H9 (cell line): ENCODE data around the gene ALPG. TPM values are rescaled to one million over a fixed set of nuclear protein-coding genes. Genes with fewer than 3 reads are reported as not detected.
"Not testable (repeated sequence)": the region's sequence is repeated elsewhere in the genome, so short reads cannot be mapped to it uniquely, and the experiment has no call there.

ENCODE experiments used
- DNase-seq: peaks from one replicate; pipeline ENCODE4 v3.0.0-alpha.2; 2017
- H2AFZ ChIP-seq: one replicate; pipeline ENCODE4 v1.6.1; 2013; ENCODE audit warnings: mild to moderate bottlenecking, low read length, control low read depth, moderate library complexity
- H2AK5ac ChIP-seq: 2 replicates; pipeline ENCODE4 v1.6.1; 2013; ENCODE audit warnings: low read length, control low read depth, mixed read lengths; ENCODE audit not compliant: insufficient read length
- H2BK120ac ChIP-seq: one replicate; pipeline ENCODE4 v1.6.1; 2013; ENCODE audit warnings: low read depth, mild to moderate bottlenecking, low read length, control low read depth, inconsistent platforms; ENCODE audit not compliant: poor library complexity, severe bottlenecking
- H2BK12ac ChIP-seq: 2 replicates; pipeline ENCODE4 v1.6.1; 2013; ENCODE audit warnings: low read length, control low read depth, mixed read lengths, low read depth; ENCODE audit not compliant: insufficient read length
- H2BK15ac ChIP-seq: 2 replicates; pipeline ENCODE4 v1.6.1; 2013; ENCODE audit warnings: low read depth, low read length, control low read depth
- H2BK20ac ChIP-seq: one replicate; pipeline ENCODE4 v1.6.1; 2013; ENCODE audit warnings: low read depth, mild to moderate bottlenecking, low read length, control low read depth, inconsistent platforms; ENCODE audit not compliant: poor library complexity, severe bottlenecking
- H2BK5ac ChIP-seq: 2 replicates; pipeline ENCODE4 v1.6.1; 2013; ENCODE audit warnings: low read length, control low read depth, mixed read lengths; ENCODE audit not compliant: insufficient read length
- H3K14ac ChIP-seq: 2 replicates; pipeline ENCODE4 v1.6.1; 2013; ENCODE audit warnings: low read length, control low read depth; ENCODE audit not compliant: insufficient read depth
- H3K18ac ChIP-seq: 2 replicates; pipeline ENCODE4 v1.6.1; 2013; ENCODE audit warnings: low read depth, mild to moderate bottlenecking, mixed read lengths, low read length, control low read depth; ENCODE audit not compliant: insufficient read length
- H3K23ac ChIP-seq: 2 replicates; pipeline ENCODE4 v1.6.1; 2013; ENCODE audit warnings: low read length, control low read depth, mixed read lengths, low read depth; ENCODE audit not compliant: insufficient read length
- H3K23me2 ChIP-seq: 2 replicates; pipeline ENCODE4 v1.6.1; 2013; ENCODE audit warnings: low read depth, mild to moderate bottlenecking, mixed read lengths, low read length, control low read depth; ENCODE audit not compliant: insufficient read length, poor library complexity, severe bottlenecking
- H3K27ac ChIP-seq: 2 replicates; pipeline ENCODE4 v1.5.1; 2013; ENCODE audit warnings: low read length, control low read depth, mixed read lengths, low read depth; ENCODE audit not compliant: insufficient read length
- H3K27me3 ChIP-seq: 2 replicates; pipeline ENCODE4 v1.6.1; 2013; ENCODE audit warnings: low read length, control low read depth, inconsistent platforms; ENCODE audit not compliant: insufficient read depth
- H3K4ac ChIP-seq: 2 replicates; pipeline ENCODE4 v1.6.1; 2013; ENCODE audit warnings: low read depth, mild to moderate bottlenecking, control low read depth, inconsistent platforms, low read length, moderate library complexity
- H3K4me1 ChIP-seq: 2 replicates; pipeline ENCODE4 v1.6.1; 2013; ENCODE audit warnings: low read length, control low read depth, inconsistent platforms; ENCODE audit not compliant: insufficient read depth
- H3K4me2 ChIP-seq: 2 replicates; pipeline ENCODE4 v1.6.1; 2013; ENCODE audit warnings: low read length, control low read depth, mixed read lengths; ENCODE audit not compliant: insufficient read length, insufficient read depth
- H3K56ac ChIP-seq: 2 replicates; pipeline ENCODE4 v1.6.1; 2013; ENCODE audit warnings: low read depth, mild to moderate bottlenecking, mixed read lengths, low read length, control low read depth; ENCODE audit not compliant: insufficient read length
- H3K79me1 ChIP-seq: 2 replicates; pipeline ENCODE4 v1.6.1; 2013; ENCODE audit warnings: low read depth, mild to moderate bottlenecking, moderate library complexity, low read length, control low read depth, inconsistent platforms; ENCODE audit not compliant: insufficient read depth, poor library complexity, severe bottlenecking
- H3K79me2 ChIP-seq: 2 replicates; pipeline ENCODE4 v1.6.1; 2013; ENCODE audit warnings: low read length, control low read depth, inconsistent platforms; ENCODE audit not compliant: insufficient read depth
- H3K9ac ChIP-seq: 2 replicates; pipeline ENCODE4 v1.6.1; 2013; ENCODE audit warnings: low read length, control low read depth, mixed read lengths; ENCODE audit not compliant: insufficient read length; ENCODE audit errors: extremely low read depth
- H3K9me3 ChIP-seq: one replicate; pipeline ENCODE4 v1.6.1; 2013; ENCODE audit warnings: low read depth, low read length, inconsistent platforms; ENCODE audit not compliant: control insufficient read depth
- H3T11ph ChIP-seq: one replicate; pipeline ENCODE4 v1.6.1; 2013; ENCODE audit warnings: mild to moderate bottlenecking, low read length, control low read depth, inconsistent platforms
- H4K20me1 ChIP-seq: one replicate; pipeline ENCODE4 v1.6.1; 2013; ENCODE audit not compliant: control insufficient read depth, insufficient read length, insufficient read depth
- H4K5ac ChIP-seq: 2 replicates; pipeline ENCODE4 v1.6.1; 2013; ENCODE audit warnings: low read depth, mild to moderate bottlenecking, mixed read lengths, low read length, control low read depth; ENCODE audit not compliant: insufficient read length
- H4K8ac ChIP-seq: replicated peaks from 2 replicates; pipeline ENCODE4 v1.6.1; 2013; ENCODE audit warnings: low read length, control low read depth, mixed read lengths, low read depth; ENCODE audit not compliant: insufficient read length
- H4K91ac ChIP-seq: 2 replicates; pipeline ENCODE4 v1.6.1; 2013; ENCODE audit warnings: low read depth, mild to moderate bottlenecking, moderate library complexity, mixed read lengths, low read length, control low read depth; ENCODE audit not compliant: insufficient read length
- H3K27ac Mint-ChIP-seq, 3 experiments: 2 replicates in 2 of 3; 3 replicates in 1 of 3; pipeline ENCODE4 v1.8.0; 2020 to 2021; ENCODE audit warnings: mixed read lengths in 3 of 3, mild to moderate bottlenecking in 1 of 3, moderate library complexity in 1 of 3
- H3K27me3 Mint-ChIP-seq: 2 replicates; pipeline ENCODE4 v1.8.0; 2021; ENCODE audit warnings: low read depth, mild to moderate bottlenecking, moderate library complexity, mixed read lengths
- H3K36me3 Mint-ChIP-seq, 3 experiments: 2 replicates in 2 of 3; 3 replicates in 1 of 3; pipeline ENCODE4 v1.8.0; 2020 to 2021; ENCODE audit warnings: low read depth in 3 of 3, mixed read lengths in 3 of 3; ENCODE audit not compliant: insufficient read depth in 1 of 3
- H3K4me1 Mint-ChIP-seq, 2 experiments: 2 replicates each; pipeline ENCODE4 v1.8.0; 2020; ENCODE audit warnings: mixed read lengths in 2 of 2
- H3K4me3 Mint-ChIP-seq, 2 experiments: 2 replicates in 1 of 2; 3 replicates in 1 of 2; pipeline ENCODE4 v1.8.0; 2020 to 2021; ENCODE audit warnings: mild to moderate bottlenecking in 2 of 2, mixed read lengths in 2 of 2, moderate library complexity in 1 of 2
- H3K9me3 Mint-ChIP-seq, 2 experiments: 2 replicates in 1 of 2; 3 replicates in 1 of 2; pipeline ENCODE4 v1.8.0; 2020; ENCODE audit warnings: mild to moderate bottlenecking in 2 of 2, mixed read lengths in 2 of 2, moderate library complexity in 1 of 2
- WGBS: extraction: QIAGEN DNeasy Blood & Tissue Kit; methylation state at CpG from one replicate; pipeline ENCODE4 v1.1.7; 2013; ENCODE audit warnings: missing lambda C conversion rate, low lambda C conversion rate, mixed read lengths; ENCODE audit not compliant: insufficient read length; ENCODE audit errors: extremely low coverage; 5-methylcytosine and 5-hydroxymethylcytosine counted together
- total RNA-seq: library from RNA; stranded (reverse); gene quantifications from 2 replicates; pipeline ENCODE4 v1.2.1, GENCODE V29; 2021
- TF ChIP-seq, protein P1 (sequence below): fragments of 200-600 bp; sonication (generic); conservative IDR thresholded peaks from 3 replicates; pipeline ENCODE4 v1.8.0; 2021; ENCODE audit warnings: antibody characterized with exemption, mild to moderate bottlenecking

The ALPG gene
- total RNA-seq, 1 experiment from 2014 or later = 1.3 TPM

DNA sequence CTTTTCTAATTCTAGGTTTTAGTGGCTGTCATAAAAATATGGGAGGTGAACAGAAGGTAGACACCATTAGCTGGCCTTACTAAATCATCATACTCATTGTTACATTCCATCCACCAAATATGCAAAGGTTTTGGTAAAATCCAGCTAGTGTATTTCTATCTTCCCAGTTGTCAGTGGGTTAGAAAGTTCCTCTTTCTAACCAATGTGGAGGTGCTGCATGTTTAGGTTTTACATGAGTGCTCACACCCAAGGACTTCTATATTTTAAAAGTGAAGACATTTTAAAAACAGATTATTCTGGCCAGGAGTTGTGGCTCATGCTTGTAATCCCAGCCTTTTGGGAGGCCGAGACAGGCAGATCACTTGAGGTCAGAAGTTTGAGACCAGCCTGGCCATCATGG is 22.2 kb upstream of the ALPG start:
- Mint-ChIP-seq H3K4me1 (peaks cover 24 to 34% of the 10 kb centered on the region in 2 experiments), H3K36me3 (peaks cover 0 to 18% (median 1%) of the 10 kb centered on the region in 3 experiments; a peak in 5 of 7 replicates), H3K27me3 (peaks cover 77% of the 10 kb centered on the region), H3K9me3 (peaks cover 0 to 2% of the 10 kb centered on the region in 2 experiments; a peak in 2 of 5 replicates), H3K27ac (no peak overlapping the region), H3K4me3 (no peak overlapping the region)
- Histone ChIP-seq H4K91ac (no peak overlapping the region), H3K9me3 (no peaks in the 10 kb centered on the region), H3K4me2 (no peak overlapping the region), H3K79me1 (no peaks in the 10 kb centered on the region), H3K27ac (no peak overlapping the region), H2BK5ac (no peak overlapping the region), H2BK12ac (no peak overlapping the region), H3K18ac (no peak overlapping the region), H4K8ac (no peak overlapping the region), H3K4ac (no peak overlapping the region), H3K23ac (no peak overlapping the region), H3K56ac (no peak overlapping the region), H4K5ac (no peak overlapping the region), H2AFZ (no peak overlapping the region), H3K23me2 (peaks cover 23% of the 10 kb centered on the region), H3K14ac (no peak overlapping the region), H3K4me1 (no peaks in the 10 kb centered on the region), H4K20me1 (no peaks in the 10 kb centered on the region), H2BK120ac (no peak overlapping the region), H3K79me2 (no peaks in the 10 kb centered on the region), H2AK5ac (no peak overlapping the region), H3K27me3 (peaks cover 38% of the 10 kb centered on the region; the same call in 1 of the 2 replicates), H3K9ac (no peak overlapping the region), H2BK15ac (no peak overlapping the region), H3T11ph (no peak overlapping the region), H2BK20ac (no peak overlapping the region)
- WGBS = no CpG with 5 or more reads among the region's 1 CpG
- TF ChIP-seq, protein P1, sequence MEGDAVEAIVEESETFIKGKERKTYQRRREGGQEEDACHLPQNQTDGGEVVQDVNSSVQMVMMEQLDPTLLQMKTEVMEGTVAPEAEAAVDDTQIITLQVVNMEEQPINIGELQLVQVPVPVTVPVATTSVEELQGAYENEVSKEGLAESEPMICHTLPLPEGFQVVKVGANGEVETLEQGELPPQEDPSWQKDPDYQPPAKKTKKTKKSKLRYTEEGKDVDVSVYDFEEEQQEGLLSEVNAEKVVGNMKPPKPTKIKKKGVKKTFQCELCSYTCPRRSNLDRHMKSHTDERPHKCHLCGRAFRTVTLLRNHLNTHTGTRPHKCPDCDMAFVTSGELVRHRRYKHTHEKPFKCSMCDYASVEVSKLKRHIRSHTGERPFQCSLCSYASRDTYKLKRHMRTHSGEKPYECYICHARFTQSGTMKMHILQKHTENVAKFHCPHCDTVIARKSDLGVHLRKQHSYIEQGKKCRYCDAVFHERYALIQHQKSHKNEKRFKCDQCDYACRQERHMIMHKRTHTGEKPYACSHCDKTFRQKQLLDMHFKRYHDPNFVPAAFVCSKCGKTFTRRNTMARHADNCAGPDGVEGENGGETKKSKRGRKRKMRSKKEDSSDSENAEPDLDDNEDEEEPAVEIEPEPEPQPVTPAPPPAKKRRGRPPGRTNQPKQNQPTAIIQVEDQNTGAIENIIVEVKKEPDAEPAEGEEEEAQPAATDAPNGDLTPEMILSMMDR = no peak
- DNase-seq = no peak

DNA sequence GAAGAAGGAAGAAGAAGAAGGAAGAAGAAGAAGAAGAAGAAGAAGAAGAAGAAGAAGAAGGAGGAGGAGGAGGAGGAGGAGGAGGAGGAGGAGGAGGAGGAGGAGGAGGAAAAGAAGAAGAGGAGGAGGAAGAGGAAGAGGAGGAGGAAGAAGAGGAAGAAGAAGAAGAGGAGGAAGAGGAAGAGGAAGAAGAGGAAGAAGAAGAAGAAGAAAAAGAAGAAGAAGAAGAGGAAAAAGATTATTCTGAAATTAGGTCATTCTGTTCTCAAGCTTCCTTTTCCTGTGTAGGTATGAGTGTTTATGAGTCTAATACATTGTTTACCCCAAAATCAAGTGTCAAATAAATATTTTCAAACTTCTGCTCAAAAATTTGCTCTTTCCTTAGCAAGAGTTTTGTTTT is 21.6 kb upstream of the ALPG start:
- not testable (repeated sequence) for H3T11ph ChIP-seq, H3K9me3 ChIP-seq, H3K18ac ChIP-seq, H3K9ac ChIP-seq, H3K4me1 ChIP-seq, H2BK15ac ChIP-seq, H3K4me2 ChIP-seq, H3K23ac ChIP-seq, H2AFZ ChIP-seq, H2BK5ac ChIP-seq, H3K4ac ChIP-seq, H2BK20ac ChIP-seq, H2BK120ac ChIP-seq, H3K79me2 ChIP-seq, H4K5ac ChIP-seq, H3K79me1 ChIP-seq, DNase-seq, H3K4me3 Mint-ChIP-seq, H3K56ac ChIP-seq, H4K91ac ChIP-seq, H3K9me3 Mint-ChIP-seq, H3K14ac ChIP-seq, H3K27ac ChIP-seq, H4K8ac ChIP-seq, H2BK12ac ChIP-seq, H2AK5ac ChIP-seq, H3K27ac Mint-ChIP-seq, H4K20me1 ChIP-seq
- Mint-ChIP-seq H3K36me3 (peaks cover 0 to 24% (median 1%) of the 10 kb centered on the region in 3 experiments; a peak in 5 of 7 replicates), H3K4me1 (peaks cover 30 to 40% of the 10 kb centered on the region in 2 experiments), H3K27me3 (peaks cover 82% of the 10 kb centered on the region)
- peaks cover 23% of the 10 kb centered on the region for H3K23me2 ChIP-seq
- H3K27me3 ChIP-seq = peaks cover 38% of the 10 kb centered on the region; the same call in 1 of the 2 replicates
